ENCODE results near the gene COL17A1.

Gene COL17A1

DNA sequence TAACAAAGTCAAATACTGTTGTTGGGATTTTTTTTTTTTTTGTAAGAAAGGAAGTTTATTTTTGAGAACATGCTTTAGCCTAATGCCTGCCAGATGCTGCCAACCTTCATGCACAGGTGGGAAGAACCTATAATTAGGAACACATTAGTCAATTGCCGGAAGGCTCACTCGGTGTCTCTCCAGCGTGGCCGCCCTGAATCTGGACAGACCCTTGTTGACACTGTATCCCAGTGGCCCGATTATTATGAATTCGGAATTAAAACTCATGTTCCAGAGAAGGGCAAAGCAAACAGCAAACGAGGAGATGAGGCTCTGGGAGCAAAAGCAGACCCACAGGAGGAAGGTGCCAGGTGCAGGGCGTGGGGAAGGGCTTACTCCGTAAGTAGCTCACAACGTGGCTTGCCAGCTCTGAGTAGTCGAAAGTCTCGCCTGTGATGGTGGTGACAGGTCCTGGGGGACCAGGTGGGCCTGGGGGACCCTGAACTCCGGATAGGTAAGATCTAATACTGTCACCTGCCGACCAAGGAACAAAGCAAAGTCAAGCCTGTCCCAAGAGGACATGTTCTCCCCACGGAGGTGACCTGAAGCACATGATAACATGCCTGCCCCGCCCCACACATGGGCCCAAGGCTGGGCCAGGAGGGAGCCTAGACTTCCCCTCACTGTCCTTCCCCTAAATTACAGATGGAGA lies 48.3 kb downstream of the COL17A1 start:
- Histone ChIP-seq H2AFZ (ENCODE audit: low read depth, low read length) (no peak overlapping the region), H3K4me1 (ENCODE audit: control insufficient read depth, insufficient read depth, low read depth, low read length) (peaks cover 3% of the 10 kb centered on the region), H3K4me3 (ENCODE audit: insufficient read depth in 1 of 2, low read depth in 1 of 2, low read length in 2 of 2) (no peak overlapping the region), H3K27ac (ENCODE audit: low read length, poor library complexity, severe bottlenecking) (no peak overlapping the region), H3K18ac (ENCODE audit: low read depth in 1 of 2, low read length in 2 of 2) (no peak overlapping the region), H3K27me3 (ENCODE audit: control insufficient read depth in 1 of 2, insufficient read depth in 1 of 2, low read length in 2 of 2) (no peaks in the 10 kb centered on the region), H2BK12ac (ENCODE audit: low read length in 2 of 2) (no peak overlapping the region), H2BK5ac (ENCODE audit: low read depth, low read length, poor library complexity, severe bottlenecking) (no peak overlapping the region), H2AK5ac (ENCODE audit: low read length, severe bottlenecking) (no peak overlapping the region), H2BK15ac (ENCODE audit: low read depth, poor library complexity, severe bottlenecking) (no peak overlapping the region), H3K36me3 (ENCODE audit: control insufficient read depth in 1 of 2, insufficient read depth in 2 of 2, low read depth in 1 of 2, low read length in 2 of 2) (peaks cover 17 to 26% of the 10 kb centered on the region in 2 experiments), H4K91ac (ENCODE audit: low read length) (no peak overlapping the region), H3K79me1 (replicated peaks; ENCODE audit: low read length, poor library complexity, severe bottlenecking) (peaks cover 4% of the 10 kb centered on the region), H3K9me3 (ENCODE audit: control insufficient read depth, low read length) (no peaks in the 10 kb centered on the region), H3K14ac (ENCODE audit: low read length in 2 of 2) (no peak overlapping the region), H3K9ac (ENCODE audit: low read length) (no peak overlapping the region), H3K23ac (ENCODE audit: low read length in 2 of 2) (no peak overlapping the region), H4K8ac (ENCODE audit: low read length) (no peak overlapping the region), H3K4ac (ENCODE audit: low read depth in 1 of 2, low read length in 2 of 2) (no peak overlapping the region), H2BK120ac (ENCODE audit: low read depth, low read length) (no peak overlapping the region), H3K4me2 (ENCODE audit: low read length, poor library complexity, severe bottlenecking) (no peak overlapping the region)
- no peak for DNase-seq
- WGBS = 91% methylated on average over 15 of the region's 16 CpGs

DNA sequence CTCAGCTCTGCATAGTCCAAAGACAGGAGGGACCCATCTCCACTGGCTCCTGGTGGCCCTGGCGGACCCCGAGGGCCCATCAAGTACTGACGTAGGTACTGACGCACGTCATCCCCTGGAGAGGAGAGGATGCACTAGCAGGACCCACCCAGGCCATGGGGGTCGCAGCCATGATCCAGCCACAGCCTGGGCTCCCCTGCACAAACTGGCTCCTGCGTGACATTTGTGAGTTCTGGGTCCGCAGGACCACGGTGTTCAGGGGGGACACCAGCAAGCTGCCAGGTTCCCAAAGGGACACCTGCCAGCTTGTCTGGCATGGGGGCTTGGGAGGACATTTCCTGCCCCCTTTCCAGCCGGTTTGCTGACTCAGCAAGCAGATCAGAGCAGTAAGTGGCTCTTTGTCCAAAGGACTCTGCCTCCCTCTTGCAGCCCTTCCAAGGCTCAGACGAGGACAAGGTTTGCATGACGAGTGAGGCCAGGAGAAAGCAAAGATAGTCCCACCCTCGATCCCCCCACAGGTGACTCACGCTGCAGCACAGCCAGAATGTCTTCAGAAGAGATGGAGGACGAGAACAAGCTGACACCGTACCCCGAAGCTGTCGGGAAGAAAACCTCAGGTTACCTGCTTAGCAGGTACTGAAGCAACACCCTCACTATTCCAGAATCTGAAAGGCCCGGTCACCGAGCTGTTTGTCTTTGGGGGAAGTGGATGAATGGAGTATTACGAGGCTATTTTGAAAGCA lies 49.0 kb downstream of the COL17A1 start:
- H3K27ac ChIP-seq (ENCODE audit: low read length, poor library complexity, severe bottlenecking) = no peak overlapping the region
- no peak overlapping the region for H2BK5ac ChIP-seq (ENCODE audit: low read depth, low read length, poor library complexity, severe bottlenecking)
- H2AK5ac ChIP-seq (ENCODE audit: low read length, severe bottlenecking) = no peak overlapping the region
- no peak overlapping the region for H2BK120ac ChIP-seq (ENCODE audit: low read depth, low read length)
- no peak overlapping the region for H4K91ac ChIP-seq (ENCODE audit: low read length)
- H3K36me3 ChIP-seq (ENCODE audit: control insufficient read depth in 1 of 2, insufficient read depth in 2 of 2, low read depth in 1 of 2, low read length in 2 of 2) = peaks cover 24 to 29% of the 10 kb centered on the region in 2 experiments
- peaks cover 9% of the 10 kb centered on the region for H3K79me1 ChIP-seq (replicated peaks; ENCODE audit: low read length, poor library complexity, severe bottlenecking)
- no peaks in the 10 kb centered on the region for H3K27me3 ChIP-seq (ENCODE audit: control insufficient read depth in 1 of 2, insufficient read depth in 1 of 2, low read length in 2 of 2)
- no peak overlapping the region for H2BK15ac ChIP-seq (ENCODE audit: low read depth, poor library complexity, severe bottlenecking)
- DNase-seq = no peak
- H4K8ac ChIP-seq (ENCODE audit: low read length) = no peak overlapping the region
- H3K4ac ChIP-seq (ENCODE audit: low read depth in 1 of 2, low read length in 2 of 2) = no peak overlapping the region
- H3K18ac ChIP-seq (ENCODE audit: low read depth in 1 of 2, low read length in 2 of 2) = no peak overlapping the region
- no peak overlapping the region for H2BK12ac ChIP-seq (ENCODE audit: low read length in 2 of 2)
- no peak overlapping the region for H3K23ac ChIP-seq (ENCODE audit: low read length in 2 of 2)
- H2AFZ ChIP-seq (ENCODE audit: low read depth, low read length) = no peak overlapping the region
- H3K4me1 ChIP-seq (ENCODE audit: control insufficient read depth, insufficient read depth, low read depth, low read length) = peaks cover 3% of the 10 kb centered on the region
- no peak overlapping the region for H3K9ac ChIP-seq (ENCODE audit: low read length)
- WGBS = 86% methylated on average over 21 of the region's 21 CpGs
- no peak overlapping the region for H3K4me2 ChIP-seq (ENCODE audit: low read length, poor library complexity, severe bottlenecking)
- no peak overlapping the region for H3K4me3 ChIP-seq (ENCODE audit: insufficient read depth in 1 of 2, low read depth in 1 of 2, low read length in 2 of 2)
- no peaks in the 10 kb centered on the region for H3K9me3 ChIP-seq (ENCODE audit: control insufficient read depth, low read length)
- H3K14ac ChIP-seq (ENCODE audit: low read length in 2 of 2) = no peak overlapping the region

DNA sequence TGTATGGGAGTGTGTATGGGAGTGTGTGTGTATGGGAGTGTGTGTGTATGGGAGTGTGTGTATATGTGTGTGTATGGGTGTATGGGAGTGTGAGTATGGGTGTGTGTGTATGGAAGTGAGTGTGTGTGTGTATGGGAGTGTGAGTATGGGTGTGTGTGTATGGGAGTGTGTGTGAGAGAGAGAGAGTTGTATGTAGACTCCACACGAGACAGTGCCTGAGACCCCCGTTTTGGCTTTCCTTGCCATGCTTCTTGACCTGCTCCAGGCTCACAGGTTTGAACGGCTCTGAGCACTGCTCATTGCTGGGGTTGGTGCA lies 49.7 kb downstream of the COL17A1 start:
- Histone ChIP-seq H3K4me2 (ENCODE audit: low read length, poor library complexity, severe bottlenecking) (no peak overlapping the region), H2BK5ac (ENCODE audit: low read depth, low read length, poor library complexity, severe bottlenecking) (no peak overlapping the region), H3K36me3 (ENCODE audit: control insufficient read depth in 1 of 2, insufficient read depth in 2 of 2, low read depth in 1 of 2, low read length in 2 of 2) (peaks cover 29 to 31% of the 10 kb centered on the region in 2 experiments), H3K9me3 (ENCODE audit: control insufficient read depth, low read length) (no peaks in the 10 kb centered on the region), H2AK5ac (ENCODE audit: low read length, severe bottlenecking) (no peak overlapping the region), H4K8ac (ENCODE audit: low read length) (no peak overlapping the region), H2BK12ac (ENCODE audit: low read length in 2 of 2) (no peak overlapping the region), H3K79me1 (replicated peaks; ENCODE audit: low read length, poor library complexity, severe bottlenecking) (peaks cover 9% of the 10 kb centered on the region), H2BK120ac (ENCODE audit: low read depth, low read length) (no peak overlapping the region), H3K18ac (ENCODE audit: low read depth in 1 of 2, low read length in 2 of 2) (no peak overlapping the region), H3K14ac (ENCODE audit: low read length in 2 of 2) (no peak overlapping the region), H3K4me3 (ENCODE audit: insufficient read depth in 1 of 2, low read depth in 1 of 2, low read length in 2 of 2) (no peak overlapping the region), H3K9ac (ENCODE audit: low read length) (no peak overlapping the region), H3K27ac (ENCODE audit: low read length, poor library complexity, severe bottlenecking) (no peak overlapping the region), H2AFZ (ENCODE audit: low read depth, low read length) (no peak overlapping the region), H3K23ac (ENCODE audit: low read length in 2 of 2) (no peak overlapping the region), H4K91ac (ENCODE audit: low read length) (no peak overlapping the region), H2BK15ac (ENCODE audit: low read depth, poor library complexity, severe bottlenecking) (no peak overlapping the region), H3K27me3 (ENCODE audit: control insufficient read depth in 1 of 2, insufficient read depth in 1 of 2, low read length in 2 of 2) (no peaks in the 10 kb centered on the region), H3K4me1 (ENCODE audit: control insufficient read depth, insufficient read depth, low read depth, low read length) (peaks cover 3% of the 10 kb centered on the region), H3K4ac (ENCODE audit: low read depth in 1 of 2, low read length in 2 of 2) (no peak overlapping the region)
- no peak for DNase-seq
- WGBS = 90% methylated on average over 2 of the region's 3 CpGs

DNA sequence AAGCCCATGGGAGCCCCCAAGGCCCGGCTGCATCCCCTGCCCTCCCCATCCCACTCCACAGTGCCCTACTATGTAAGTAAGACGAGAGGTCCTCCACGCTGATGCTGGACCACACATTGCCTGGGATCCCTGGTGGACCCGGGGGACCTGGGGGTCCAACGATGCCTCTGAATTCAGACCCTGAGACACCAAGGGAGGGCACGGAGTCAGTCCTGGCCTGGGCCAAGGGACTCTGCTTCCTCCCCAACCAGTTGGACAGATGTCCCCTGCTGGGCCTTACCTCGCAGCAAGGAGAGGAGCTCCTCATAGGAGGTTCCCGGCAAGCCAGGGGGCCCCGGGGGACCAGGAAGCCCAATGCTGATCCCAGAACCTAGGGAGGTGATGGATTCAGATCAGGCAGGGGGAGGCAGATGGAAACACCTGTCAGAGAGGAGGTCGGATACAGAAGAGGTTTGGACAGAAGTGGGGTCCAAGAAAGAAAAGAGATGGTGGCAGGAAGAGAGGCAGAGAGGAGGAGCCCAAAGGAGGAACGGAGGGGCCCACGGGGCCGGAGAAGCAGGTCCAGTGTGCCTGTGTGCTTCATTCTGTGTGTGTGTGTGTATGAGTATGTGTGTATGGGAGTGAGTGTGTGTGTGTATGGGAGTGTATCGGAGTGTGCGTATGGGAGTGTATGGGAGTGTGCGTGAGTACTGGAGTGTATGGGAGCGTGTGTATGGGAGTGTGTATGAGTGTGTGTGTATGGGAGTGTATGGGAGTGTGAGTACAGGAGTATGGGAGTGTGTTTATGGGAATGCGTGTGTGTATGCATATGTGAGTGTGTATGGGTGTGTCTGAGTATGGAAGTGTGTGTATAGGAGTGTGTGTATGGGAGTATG lies 50.2 kb downstream of the COL17A1 start:
- Histone ChIP-seq H2BK5ac (ENCODE audit: low read depth, low read length, poor library complexity, severe bottlenecking) (no peak overlapping the region), H2BK120ac (ENCODE audit: low read depth, low read length) (no peak overlapping the region), H3K9me3 (ENCODE audit: control insufficient read depth, low read length) (no peaks in the 10 kb centered on the region), H2BK12ac (ENCODE audit: low read length in 2 of 2) (no peak overlapping the region), H3K4ac (ENCODE audit: low read depth in 1 of 2, low read length in 2 of 2) (no peak overlapping the region), H3K9ac (ENCODE audit: low read length) (no peak overlapping the region), H2AFZ (ENCODE audit: low read depth, low read length) (no peak overlapping the region), H3K27me3 (ENCODE audit: control insufficient read depth in 1 of 2, insufficient read depth in 1 of 2, low read length in 2 of 2) (no peaks in the 10 kb centered on the region), H2BK15ac (ENCODE audit: low read depth, poor library complexity, severe bottlenecking) (no peak overlapping the region), H3K79me1 (replicated peaks; ENCODE audit: low read length, poor library complexity, severe bottlenecking) (peaks cover 9% of the 10 kb centered on the region), H4K8ac (ENCODE audit: low read length) (no peak overlapping the region), H3K18ac (ENCODE audit: low read depth in 1 of 2, low read length in 2 of 2) (no peak overlapping the region), H3K27ac (ENCODE audit: low read length, poor library complexity, severe bottlenecking) (no peak overlapping the region), H3K4me3 (ENCODE audit: insufficient read depth in 1 of 2, low read depth in 1 of 2, low read length in 2 of 2) (no peak overlapping the region), H3K23ac (ENCODE audit: low read length in 2 of 2) (no peak overlapping the region), H3K4me2 (ENCODE audit: low read length, poor library complexity, severe bottlenecking) (no peak overlapping the region), H3K14ac (ENCODE audit: low read length in 2 of 2) (no peak overlapping the region), H2AK5ac (ENCODE audit: low read length, severe bottlenecking) (no peak overlapping the region), H4K91ac (ENCODE audit: low read length) (no peak overlapping the region), H3K4me1 (ENCODE audit: control insufficient read depth, insufficient read depth, low read depth, low read length) (peaks cover 3% of the 10 kb centered on the region), H3K36me3 (ENCODE audit: control insufficient read depth in 1 of 2, insufficient read depth in 2 of 2, low read depth in 1 of 2, low read length in 2 of 2) (peaks cover 29 to 37% of the 10 kb centered on the region in 2 experiments)
- no peak for DNase-seq
- whole genome bisulfite sequencing = 92% methylated on average over 18 of the region's 18 CpGs
